ENCODE measurements around the gene TMEM272. TPM values are rescaled to one million over a fixed set of nuclear protein-coding genes. Genes with fewer than 3 reads are reported as not detected.

The TMEM272 gene
- total RNA-seq, 1 experiment from 2014 or later = not detected

DNA sequence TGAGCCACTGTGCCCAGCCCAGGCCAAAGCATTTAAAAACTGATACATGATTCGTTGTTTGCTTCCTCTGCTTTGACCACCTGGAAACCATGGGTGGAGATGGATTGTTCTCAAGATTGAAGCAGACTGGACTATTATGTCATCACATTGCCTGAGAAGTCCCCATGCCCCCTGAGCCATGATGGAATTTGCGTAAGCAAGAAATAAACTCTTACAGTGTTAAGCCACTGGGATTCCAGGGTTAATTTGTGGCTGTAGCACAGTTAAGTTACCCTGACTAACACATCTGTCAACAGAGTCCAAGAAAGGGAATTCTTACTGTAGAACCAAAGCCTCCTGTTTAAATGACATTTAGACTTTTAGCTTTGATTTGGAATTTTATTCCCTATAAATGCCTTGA is 21.6 kb downstream of the TMEM272 start:
- intact Hi-C loops (cut with micrococcal nuclease) = no loop called here
- Mint-ChIP-seq H3K4me3 (ENCODE audit: unreplicated experiment) (no peak overlapping the region), H3K27ac (ENCODE audit: low read depth, unreplicated experiment) (no peak overlapping the region), H3K36me3 (ENCODE audit: insufficient read depth, unreplicated experiment) (no peaks in the 10 kb centered on the region), H3K9me3 (ENCODE audit: unreplicated experiment) (no peaks in the 10 kb centered on the region), H3K27me3 (ENCODE audit: insufficient read depth, unreplicated experiment) (peaks cover 44% of the 10 kb centered on the region), H3K4me1 (ENCODE audit: insufficient read depth, unreplicated experiment) (peaks cover 22% of the 10 kb centered on the region)
- ChIA-PET POLR2A (interaction anchor here (0.5 kb wide), 1 partner anchor 403 kb away, joined by 3 read pairs; no protein-coding TSS in a partner anchor), CTCF (interaction anchor here (0.6 to 4.9 kb wide), 3 partner anchors 8 to 308 kb away, joined by 3 to 36 read pairs (median 3); no protein-coding TSS in a partner anchor)
- no TSS peak for BruUV-seq (replicated peaks)
- no peak for DNase-seq (ENCODE audit: unreplicated experiment)
- TF ChIP-seq, protein P1, sequence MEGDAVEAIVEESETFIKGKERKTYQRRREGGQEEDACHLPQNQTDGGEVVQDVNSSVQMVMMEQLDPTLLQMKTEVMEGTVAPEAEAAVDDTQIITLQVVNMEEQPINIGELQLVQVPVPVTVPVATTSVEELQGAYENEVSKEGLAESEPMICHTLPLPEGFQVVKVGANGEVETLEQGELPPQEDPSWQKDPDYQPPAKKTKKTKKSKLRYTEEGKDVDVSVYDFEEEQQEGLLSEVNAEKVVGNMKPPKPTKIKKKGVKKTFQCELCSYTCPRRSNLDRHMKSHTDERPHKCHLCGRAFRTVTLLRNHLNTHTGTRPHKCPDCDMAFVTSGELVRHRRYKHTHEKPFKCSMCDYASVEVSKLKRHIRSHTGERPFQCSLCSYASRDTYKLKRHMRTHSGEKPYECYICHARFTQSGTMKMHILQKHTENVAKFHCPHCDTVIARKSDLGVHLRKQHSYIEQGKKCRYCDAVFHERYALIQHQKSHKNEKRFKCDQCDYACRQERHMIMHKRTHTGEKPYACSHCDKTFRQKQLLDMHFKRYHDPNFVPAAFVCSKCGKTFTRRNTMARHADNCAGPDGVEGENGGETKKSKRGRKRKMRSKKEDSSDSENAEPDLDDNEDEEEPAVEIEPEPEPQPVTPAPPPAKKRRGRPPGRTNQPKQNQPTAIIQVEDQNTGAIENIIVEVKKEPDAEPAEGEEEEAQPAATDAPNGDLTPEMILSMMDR (IDR thresholded peaks at IDR 0.05; ENCODE audit: unreplicated experiment) = no peak

DNA sequence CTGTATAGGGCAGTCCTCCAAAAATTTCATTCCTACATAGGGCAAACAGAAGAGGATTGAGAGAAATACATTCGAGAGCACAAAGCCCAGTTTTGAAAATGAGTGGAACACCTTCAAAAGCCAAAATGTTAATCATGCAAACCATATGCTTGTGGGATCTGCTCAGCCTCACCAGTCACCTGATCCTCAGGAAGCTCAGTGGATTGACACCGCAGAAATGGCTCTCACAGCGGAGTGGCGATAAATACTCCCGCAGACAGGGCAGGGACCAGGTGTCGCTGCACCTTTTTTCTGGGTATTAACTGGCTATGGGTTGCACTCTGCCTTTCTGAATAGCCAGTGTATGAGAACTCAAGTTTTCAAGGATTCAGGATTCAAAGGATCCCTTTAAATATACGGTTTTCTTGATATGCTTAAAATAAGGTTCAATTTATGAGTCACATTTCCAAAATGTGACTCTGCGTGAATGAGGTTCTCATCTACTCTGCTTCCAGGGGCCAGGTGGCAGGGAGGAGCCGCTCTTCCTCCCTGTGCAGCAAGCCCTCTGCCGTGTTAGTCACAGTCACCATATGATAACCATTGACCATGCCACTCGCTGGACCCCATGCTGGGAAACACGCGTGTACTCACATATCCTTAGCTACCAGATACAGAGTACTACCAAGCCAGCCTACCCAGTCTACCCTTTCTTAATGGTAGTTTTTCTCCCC is 22.7 kb downstream of the TMEM272 start:
- no TSS peak for BruUV-seq (replicated peaks)
- intact Hi-C loops (cut with micrococcal nuclease) = no loop called here
- POLR2A ChIA-PET = interaction anchor here (0.6 kb wide), 1 partner anchor 401 kb away, joined by 4 read pairs; no protein-coding TSS in a partner anchor
- no peak overlapping the region for H3K27ac Mint-ChIP-seq (ENCODE audit: low read depth, unreplicated experiment)
- no peak overlapping the region for H3K4me3 Mint-ChIP-seq (ENCODE audit: unreplicated experiment)
- CTCF ChIA-PET = interaction anchor here (0.6 to 4.9 kb wide), 5 partner anchors 7 to 379 kb away, joined by 3 to 36 read pairs (median 3); no protein-coding TSS in a partner anchor
- TF ChIP-seq, protein P1 (IDR thresholded peaks at IDR 0.05; ENCODE audit: unreplicated experiment) = no peak
- no peak for DNase-seq (ENCODE audit: unreplicated experiment)
- H3K9me3 Mint-ChIP-seq (ENCODE audit: unreplicated experiment) = no peaks in the 10 kb centered on the region
- no peaks in the 10 kb centered on the region for H3K36me3 Mint-ChIP-seq (ENCODE audit: insufficient read depth, unreplicated experiment)
- H3K4me1 Mint-ChIP-seq (ENCODE audit: insufficient read depth, unreplicated experiment) = peaks cover 21% of the 10 kb centered on the region
- H3K27me3 Mint-ChIP-seq (ENCODE audit: insufficient read depth, unreplicated experiment) = peaks cover 50% of the 10 kb centered on the region

DNA sequence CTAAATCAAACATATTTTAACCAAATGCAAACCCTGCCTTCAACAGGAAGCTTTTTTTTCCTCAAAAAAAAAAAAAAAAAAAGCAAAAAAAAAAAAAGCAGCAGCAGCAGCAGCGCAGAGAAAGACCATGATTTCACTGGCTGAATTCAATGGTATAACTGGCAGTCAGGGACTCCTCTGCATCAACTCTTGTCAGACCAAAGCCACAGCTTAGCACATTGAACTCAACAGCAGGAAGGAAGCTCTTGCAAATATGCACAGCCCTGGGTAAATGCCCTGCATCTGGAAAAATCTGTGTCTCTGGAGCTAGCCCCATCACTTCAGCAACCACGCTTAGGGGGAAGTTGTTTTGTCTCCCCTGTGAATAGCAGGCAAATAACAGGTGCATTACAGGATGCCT is 23.4 kb downstream of the TMEM272 start:
- BruUV-seq (replicated peaks) = no TSS peak
- Mint-ChIP-seq H3K4me3 (ENCODE audit: unreplicated experiment) (no peak overlapping the region), H3K27me3 (ENCODE audit: insufficient read depth, unreplicated experiment) (peaks cover 57% of the 10 kb centered on the region), H3K4me1 (ENCODE audit: insufficient read depth, unreplicated experiment) (peaks cover 21% of the 10 kb centered on the region), H3K36me3 (ENCODE audit: insufficient read depth, unreplicated experiment) (no peaks in the 10 kb centered on the region), H3K27ac (ENCODE audit: low read depth, unreplicated experiment) (no peak overlapping the region), H3K9me3 (ENCODE audit: unreplicated experiment) (no peaks in the 10 kb centered on the region)
- ChIA-PET POLR2A (interaction anchor here (0.6 kb wide), 1 partner anchor 401 kb away, joined by 4 read pairs; no protein-coding TSS in a partner anchor), CTCF (interaction anchor here (0.7 to 1.8 kb wide), 3 partner anchors 9 to 380 kb away, joined by 3 to 5 read pairs (median 3); no protein-coding TSS in a partner anchor)
- DNase-seq (ENCODE audit: unreplicated experiment) = no peak
- intact Hi-C loops (cut with micrococcal nuclease) = no loop called here
- TF ChIP-seq, protein P1 (IDR thresholded peaks at IDR 0.05; ENCODE audit: unreplicated experiment) = no peak

DNA sequence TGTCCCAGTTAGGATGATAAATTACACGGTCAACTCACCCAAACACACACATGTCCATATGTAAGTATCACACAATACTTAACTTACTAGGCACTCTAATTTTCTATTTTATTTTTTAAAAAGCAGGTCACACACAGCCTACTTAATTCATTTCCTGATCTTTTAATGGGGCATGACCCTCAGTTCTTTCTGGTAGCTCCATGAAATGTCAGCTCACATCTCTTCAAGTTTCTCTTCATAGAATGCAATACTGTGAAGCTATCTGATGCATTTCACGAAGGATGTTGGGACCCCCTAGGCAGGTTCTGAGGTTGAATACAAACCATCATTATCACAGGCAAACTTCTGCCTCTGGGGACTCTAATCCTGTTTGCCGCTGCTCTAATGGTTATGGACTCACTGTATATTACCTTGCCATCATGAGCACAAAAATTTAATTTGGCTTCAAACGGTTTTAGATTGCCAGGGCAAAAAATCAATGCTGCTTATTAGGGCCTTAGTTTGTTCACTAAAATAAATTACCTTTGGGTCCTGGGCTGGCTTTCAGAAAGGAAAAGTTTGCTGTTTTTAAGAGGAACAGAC is 24.9 kb downstream of the TMEM272 start:
- H3K9me3 Mint-ChIP-seq (ENCODE audit: unreplicated experiment) = no peaks in the 10 kb centered on the region
- ChIA-PET CTCF (interaction anchor here (1.2 to 1.8 kb wide), 5 partner anchors 12 to 381 kb away, joined by 3 to 6 read pairs (median 3); no protein-coding TSS in a partner anchor), POLR2A (no interaction called here)
- TF ChIP-seq, protein P1 (IDR thresholded peaks at IDR 0.05; ENCODE audit: unreplicated experiment) = no peak
- BruUV-seq (replicated peaks) = no TSS peak
- peaks cover 62% of the 10 kb centered on the region for H3K27me3 Mint-ChIP-seq (ENCODE audit: insufficient read depth, unreplicated experiment)
- intact Hi-C loops (cut with micrococcal nuclease) = no loop called here
- peaks cover 16% of the 10 kb centered on the region for H3K4me1 Mint-ChIP-seq (ENCODE audit: insufficient read depth, unreplicated experiment)
- H3K4me3 Mint-ChIP-seq (ENCODE audit: unreplicated experiment) = no peak overlapping the region
- DNase-seq (ENCODE audit: unreplicated experiment) = no peak
- H3K36me3 Mint-ChIP-seq (ENCODE audit: insufficient read depth, unreplicated experiment) = no peaks in the 10 kb centered on the region
- no peak overlapping the region for H3K27ac Mint-ChIP-seq (ENCODE audit: low read depth, unreplicated experiment)
